IMR-90 (cell line): Measurements from ENCODE around the gene LYRM4. TPM values are rescaled to one million over a fixed set of nuclear protein-coding genes. Genes with fewer than 3 reads are reported as not detected.

Experiments
- ATAC-seq: fragments of 200-7000 bp; cut with Tn5 transposase; 2 replicates; pipeline ENCODE4 v1.9.1; 2020; ENCODE audit warnings: low read depth, mild to moderate bottlenecking, moderate library complexity
- BruUV-seq: library from RNA; stranded (reverse); fragments of 400-500 nt; replicated peaks from 2 replicates; lab custom pipeline; 2021; lab: Mats Ljungman, UMichigan
- CTCF ChIA-PET: fragments of 300-600 bp; formaldehyde crosslinking; extraction: SDS; loops from one replicate; lab custom pipeline; 2021; ENCODE audit warnings: antibody characterized with exemption; lab: Yijun Ruan, JAX
- POLR2A ChIA-PET: fragments of 300-600 bp; sonication (Branson Sonifier 250); formaldehyde crosslinking; loops from one replicate; lab custom pipeline; 2022; ENCODE audit warnings: antibody characterized with exemption; ENCODE audit not compliant: unreplicated experiment; lab: Charles Lee
- DNase-seq: peaks from one replicate; pipeline ENCODE4 v3.0.0; 2013
- H2AFZ ChIP-seq: replicated peaks from 2 replicates; pipeline ENCODE3; 2013; ENCODE audit warnings: low read length, mild to moderate bottlenecking; ENCODE audit not compliant: poor library complexity
- H2AK5ac ChIP-seq: 2 replicates; pipeline ENCODE4 v1.6.1; 2013; ENCODE audit warnings: low read depth, low read length, inconsistent platforms
- H2AK9ac ChIP-seq: replicated peaks from 2 replicates; pipeline ENCODE3; 2013; ENCODE audit warnings: mild to moderate bottlenecking, low read depth, low read length, moderate library complexity; ENCODE audit not compliant: poor library complexity
- H2BK120ac ChIP-seq: 2 replicates; pipeline ENCODE4 v1.6.1; 2013; ENCODE audit warnings: low read depth, low read length, inconsistent platforms
- H2BK15ac ChIP-seq: 3 replicates; pipeline ENCODE4 v1.6.1; 2013; ENCODE audit warnings: low read depth, low read length, inconsistent platforms
- H2BK20ac ChIP-seq: 2 replicates; pipeline ENCODE4 v1.6.1; 2013; ENCODE audit warnings: low read depth, mild to moderate bottlenecking, inconsistent platforms, low read length, moderate library complexity
- H2BK5ac ChIP-seq: 2 replicates; pipeline ENCODE4 v1.6.1; 2013; ENCODE audit warnings: mild to moderate bottlenecking, low read depth, low read length, inconsistent platforms; ENCODE audit not compliant: poor library complexity, severe bottlenecking
- H3K14ac ChIP-seq: replicated peaks from 2 replicates; pipeline ENCODE4 v1.6.1; 2013; ENCODE audit warnings: low read depth, low read length, inconsistent platforms
- H3K18ac ChIP-seq: 2 replicates; pipeline ENCODE4 v1.6.1; 2013; ENCODE audit warnings: low read depth, low read length, control low read depth
- H3K23ac ChIP-seq: 2 replicates; pipeline ENCODE4 v1.6.1; 2013; ENCODE audit warnings: low read depth, low read length, inconsistent platforms
- H3K27ac ChIP-seq: 2 replicates; pipeline ENCODE4 v1.5.1; 2013; ENCODE audit warnings: mild to moderate bottlenecking, control low read depth, low read length; ENCODE audit not compliant: insufficient read depth
- H3K27me3 ChIP-seq: 2 replicates; pipeline ENCODE4 v1.6.1; 2013; ENCODE audit warnings: low read length; ENCODE audit not compliant: control insufficient read depth, insufficient read depth
- H3K36me3 ChIP-seq: 2 replicates; pipeline ENCODE4 v1.6.1; 2013; ENCODE audit warnings: low read length, mixed read lengths; ENCODE audit not compliant: control insufficient read depth, insufficient read depth
- H3K4ac ChIP-seq: 2 replicates; pipeline ENCODE4 v1.6.1; 2013; ENCODE audit warnings: low read depth, low read length, inconsistent platforms
- H3K4me1 ChIP-seq: 2 replicates; pipeline ENCODE4 v1.6.1; 2013; ENCODE audit warnings: low read length, mixed read lengths; ENCODE audit not compliant: control insufficient read depth, insufficient read depth
- H3K4me2 ChIP-seq: 2 replicates; pipeline ENCODE4 v1.6.1; 2013; ENCODE audit warnings: low read depth, mild to moderate bottlenecking, control low read depth, low read length, moderate library complexity
- H3K4me3 ChIP-seq: 2 replicates; pipeline ENCODE4 v1.5.1; 2013; ENCODE audit warnings: low read depth, mild to moderate bottlenecking, control low read depth, low read length, moderate library complexity; ENCODE audit not compliant: insufficient read depth
- H3K56ac ChIP-seq: 2 replicates; pipeline ENCODE4 v1.6.1; 2013; ENCODE audit warnings: low read length, inconsistent platforms; ENCODE audit not compliant: insufficient read depth; ENCODE audit errors: extremely low read depth
- H3K79me1 ChIP-seq, 2 experiments: 2 replicates each; pipeline ENCODE4 v1.6.1; 2013; ENCODE audit warnings: low read length in 2 of 2, inconsistent platforms in 1 of 2, low read depth in 1 of 2
- H3K9ac ChIP-seq: 2 replicates; pipeline ENCODE4 v1.6.1; 2013; ENCODE audit warnings: low read depth, low read length, control low read depth
- H3K9me1 ChIP-seq: 2 replicates; pipeline ENCODE4 v1.6.1; 2013; ENCODE audit warnings: low read length, inconsistent platforms; ENCODE audit not compliant: insufficient read depth
- H3K9me3 ChIP-seq: 2 replicates; pipeline ENCODE4 v1.6.1; 2013; ENCODE audit warnings: low read length; ENCODE audit not compliant: control insufficient read depth, insufficient read depth
- H4K20me1 ChIP-seq: 2 replicates; pipeline ENCODE4 v1.6.1; 2013; ENCODE audit warnings: low read length, inconsistent platforms; ENCODE audit not compliant: insufficient read depth
- H4K5ac ChIP-seq: 2 replicates; pipeline ENCODE4 v1.6.1; 2013; ENCODE audit warnings: mild to moderate bottlenecking, low read depth, low read length, control low read depth
- H4K8ac ChIP-seq, 2 experiments: 2 replicates each; pipeline ENCODE4 v1.6.1; 2013; ENCODE audit warnings: low read depth in 2 of 2, low read length in 2 of 2, control low read depth in 1 of 2, inconsistent platforms in 1 of 2
- H4K91ac ChIP-seq: 2 replicates; pipeline ENCODE4 v1.6.1; 2013; ENCODE audit warnings: low read depth, low read length, inconsistent platforms; ENCODE audit not compliant: insufficient read depth
- BHLHE40 ChIP-seq: fragments of 150-350 bp; IDR thresholded peaks from 2 replicates; pipeline ENCODE4 v1.6.1; 2016; ENCODE audit warnings: mild to moderate bottlenecking, low read depth, low read length
- CEBPB ChIP-seq: IDR thresholded peaks from 2 replicates; pipeline ENCODE4 v1.6.1; 2012; ENCODE audit warnings: low read depth, low read length, improper control_type of control experiment
- CHD1 ChIP-seq: IDR thresholded peaks from 2 replicates; pipeline ENCODE4 v1.6.1; 2012; ENCODE audit warnings: low read depth, low read length, improper control_type of control experiment
- MAFK ChIP-seq: IDR thresholded peaks from 2 replicates; pipeline ENCODE4 v1.6.1; 2012; ENCODE audit warnings: low read depth, low read length, improper control_type of control experiment
- MAZ ChIP-seq: IDR thresholded peaks from 2 replicates; pipeline ENCODE4 v1.6.1; 2012; ENCODE audit warnings: low read depth, mild to moderate bottlenecking, low read length, improper control_type of control experiment, moderate library complexity, borderline replicate concordance
- POLR2A ChIP-seq: IDR thresholded peaks from 2 replicates; pipeline ENCODE4 v1.6.1; 2012; ENCODE audit warnings: mild to moderate bottlenecking, low read depth, low read length
- RCOR1 ChIP-seq: IDR thresholded peaks from 2 replicates; pipeline ENCODE4 v1.6.1; 2012; ENCODE audit warnings: mild to moderate bottlenecking, low read length, improper control_type of control experiment; ENCODE audit not compliant: insufficient replicate concordance
- RFX5 ChIP-seq: IDR thresholded peaks from 2 replicates; pipeline ENCODE4 v1.8.0; 2012; ENCODE audit warnings: low read depth, mild to moderate bottlenecking, low read length, moderate library complexity
- WGBS, 2 experiments: methylation state at CpG; one replicate each; pipeline versions ENCODE4 v1.1.5 to v1.1.7; 2013; ENCODE audit warnings: missing lambda C conversion rate in 2 of 2; ENCODE audit not compliant: insufficient read length in 1 of 2; ENCODE audit errors: extremely low coverage in 2 of 2; 5-methylcytosine and 5-hydroxymethylcytosine counted together
- dilution Hi-C: fragments of 300-500 bp; cut with HindIII; formaldehyde crosslinking; loops from one replicate; pipeline ENCODE4 v1.14.3; 2018; ENCODE audit warnings: low sequenced_read_pairs; ENCODE audit not compliant: unreplicated experiment
- in situ Hi-C: fragments of 300-500 bp; cut with MboI; formaldehyde crosslinking; loops from 3 replicates; pipeline ENCODE4 v1.14.3; 2019; ENCODE audit warnings: low sequenced_read_pairs, inconsistent platforms, mixed read lengths
- intact Hi-C: fragments of 100-400 bp; cut with micrococcal nuclease; formaldehyde crosslinking; loops from 2 replicates; pipeline ENCODE4 v1.10.0; 2022
- polyA plus RNA-seq, 3 experiments: library from polyadenylated mRNA; depleted of rRNA; stranded (reverse); fragments of >200 nt; gene quantifications; 2 replicates each; pipeline ENCODE4 v1.2.3, GENCODE V29; 2012; ENCODE audit warnings: low replicate concordance in 1 of 3
- total RNA-seq: library from RNA; depleted of rRNA; stranded (reverse); fragments of >200 nt; gene quantifications from 2 replicates; pipeline ENCODE4 v1.2.3, GENCODE V29; 2012
- TF ChIP-seq, protein P1 (sequence below): fragments of 150-350 bp; IDR thresholded peaks from 2 replicates; pipeline ENCODE4 v1.6.1; 2016; ENCODE audit warnings: low read depth, mild to moderate bottlenecking, low read length, moderate library complexity, borderline replicate concordance
- TF ChIP-seq, protein P2 (sequence below): fragments of 150-350 bp; IDR thresholded peaks from 2 replicates; pipeline ENCODE4 v1.6.1; 2017; ENCODE audit warnings: mild to moderate bottlenecking, antibody characterized with exemption, low read length, low read depth
- TF ChIP-seq, protein P3 (sequence below): conservative IDR thresholded peaks from 2 replicates; pipeline ENCODE4 v1.5.1; 2012; ENCODE audit warnings: mild to moderate bottlenecking, low read depth, low read length, improper control_type of control experiment

The LYRM4 gene
- total and polyA plus RNA-seq, 2 of the 4 experiments (the other 2 are of a cell fraction), result 11.5 to 26.6 TPM

DNA sequence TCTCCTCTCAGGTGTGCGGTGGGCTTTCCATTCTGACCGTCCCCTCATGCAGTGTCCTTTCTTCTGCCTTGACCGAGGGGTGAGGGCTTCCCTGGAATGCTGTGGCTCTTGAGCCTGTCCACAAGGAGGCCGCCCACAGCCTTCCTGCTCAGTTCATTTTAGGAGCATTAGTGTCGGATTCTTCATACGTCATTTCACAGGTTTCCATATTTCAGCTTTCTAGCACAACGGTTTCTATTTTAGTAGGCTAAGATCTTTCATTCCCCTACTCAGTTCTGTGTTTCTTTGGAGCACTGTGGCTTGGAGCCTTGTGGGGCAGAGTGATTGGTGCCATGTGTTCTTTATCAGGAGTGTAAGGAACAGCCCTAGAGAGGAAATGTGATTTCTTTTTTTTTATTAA lies 170.1 kb downstream of the LYRM4 start:
- BruUV-seq, result no TSS peak
- POLR2A ChIA-PET, result no interaction called here
- H2AK9ac ChIP-seq, result no peak overlapping the region

More for the DNA sequence above, 170.1 kb downstream of the LYRM4 start:
- no peak for DNase-seq
- Histone ChIP-seq H3K4me2 (no peak overlapping the region), H3K79me1 (no peaks in the 10 kb centered on the region), H3K9me1 (no peaks in the 10 kb centered on the region), H2AFZ (no peak overlapping the region), H3K4me1 (peaks cover 6% of the 10 kb centered on the region), H3K9me3 (no peaks in the 10 kb centered on the region; the same call in 1 of the 2 replicates), H3K18ac (no peak overlapping the region), H4K8ac (no peak overlapping the region), H3K9ac (no peak overlapping the region), H3K14ac (no peak overlapping the region), H3K56ac (no peak overlapping the region), H2BK15ac (no peak overlapping the region), H2BK120ac (no peak overlapping the region), H2BK5ac (no peak overlapping the region), H3K36me3 (no peaks in the 10 kb centered on the region), H2AK5ac (no peak overlapping the region), H3K23ac (no peak overlapping the region), H3K27ac (no peak overlapping the region), H4K5ac (no peak overlapping the region), H3K4me3 (no peak overlapping the region), H4K20me1 (peaks cover 11% of the 10 kb centered on the region; the same call in 1 of the 2 replicates), H2BK20ac (no peak overlapping the region), H3K27me3 (peaks cover 60% of the 10 kb centered on the region), H4K91ac (no peak overlapping the region), H3K4ac (no peak overlapping the region)
- WGBS, 2 experiments, result 100% methylated on average over 4 of the region's 7 CpGs; no CpG with 5 or more reads in 1 of the 2 experiments
- CTCF ChIA-PET, result no interaction called here
- no peak for ATAC-seq
- intact Hi-C loops, result no loop called here
- in situ Hi-C loops, result no loop called here
- TF ChIP-seq POLR2A (no peak), RFX5 (no peak), CEBPB (no peak), MAFK (no peak), CHD1 (no peak), MAZ (no peak), RCOR1 (no peak), BHLHE40 (no peak)
- TF ChIP-seq, protein P1, sequence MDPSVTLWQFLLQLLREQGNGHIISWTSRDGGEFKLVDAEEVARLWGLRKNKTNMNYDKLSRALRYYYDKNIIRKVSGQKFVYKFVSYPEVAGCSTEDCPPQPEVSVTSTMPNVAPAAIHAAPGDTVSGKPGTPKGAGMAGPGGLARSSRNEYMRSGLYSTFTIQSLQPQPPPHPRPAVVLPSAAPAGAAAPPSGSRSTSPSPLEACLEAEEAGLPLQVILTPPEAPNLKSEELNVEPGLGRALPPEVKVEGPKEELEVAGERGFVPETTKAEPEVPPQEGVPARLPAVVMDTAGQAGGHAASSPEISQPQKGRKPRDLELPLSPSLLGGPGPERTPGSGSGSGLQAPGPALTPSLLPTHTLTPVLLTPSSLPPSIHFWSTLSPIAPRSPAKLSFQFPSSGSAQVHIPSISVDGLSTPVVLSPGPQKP, result no peak
- TF ChIP-seq, protein P2, sequence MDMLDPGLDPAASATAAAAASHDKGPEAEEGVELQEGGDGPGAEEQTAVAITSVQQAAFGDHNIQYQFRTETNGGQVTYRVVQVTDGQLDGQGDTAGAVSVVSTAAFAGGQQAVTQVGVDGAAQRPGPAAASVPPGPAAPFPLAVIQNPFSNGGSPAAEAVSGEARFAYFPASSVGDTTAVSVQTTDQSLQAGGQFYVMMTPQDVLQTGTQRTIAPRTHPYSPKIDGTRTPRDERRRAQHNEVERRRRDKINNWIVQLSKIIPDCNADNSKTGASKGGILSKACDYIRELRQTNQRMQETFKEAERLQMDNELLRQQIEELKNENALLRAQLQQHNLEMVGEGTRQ, result no peak
- TF ChIP-seq, protein P3, sequence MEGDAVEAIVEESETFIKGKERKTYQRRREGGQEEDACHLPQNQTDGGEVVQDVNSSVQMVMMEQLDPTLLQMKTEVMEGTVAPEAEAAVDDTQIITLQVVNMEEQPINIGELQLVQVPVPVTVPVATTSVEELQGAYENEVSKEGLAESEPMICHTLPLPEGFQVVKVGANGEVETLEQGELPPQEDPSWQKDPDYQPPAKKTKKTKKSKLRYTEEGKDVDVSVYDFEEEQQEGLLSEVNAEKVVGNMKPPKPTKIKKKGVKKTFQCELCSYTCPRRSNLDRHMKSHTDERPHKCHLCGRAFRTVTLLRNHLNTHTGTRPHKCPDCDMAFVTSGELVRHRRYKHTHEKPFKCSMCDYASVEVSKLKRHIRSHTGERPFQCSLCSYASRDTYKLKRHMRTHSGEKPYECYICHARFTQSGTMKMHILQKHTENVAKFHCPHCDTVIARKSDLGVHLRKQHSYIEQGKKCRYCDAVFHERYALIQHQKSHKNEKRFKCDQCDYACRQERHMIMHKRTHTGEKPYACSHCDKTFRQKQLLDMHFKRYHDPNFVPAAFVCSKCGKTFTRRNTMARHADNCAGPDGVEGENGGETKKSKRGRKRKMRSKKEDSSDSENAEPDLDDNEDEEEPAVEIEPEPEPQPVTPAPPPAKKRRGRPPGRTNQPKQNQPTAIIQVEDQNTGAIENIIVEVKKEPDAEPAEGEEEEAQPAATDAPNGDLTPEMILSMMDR, result no peak
- dilution Hi-C loops, result no loop called here
